Tibial artery (tissue), 4 donors: ENCODE data around the gene FICD.

Source experiments
- DNase-seq, 2 donors: peaks; one replicate each; pipeline ENCODE4 v3.0.0-alpha.2; 2019
- H3K27ac ChIP-seq, 2 donors: fragments of 200-600 bp; sonication (generic) in 1 of 2; 1 replicate in 1 of 2; 2 replicates in 1 of 2; pipeline ENCODE4 v1.5.1; 2018 to 2019; ENCODE audit warnings: mild to moderate bottlenecking in 1 of 2
- H3K27me3 ChIP-seq, 2 donors: fragments of 200-600 bp; sonication (generic) in 1 of 2; one replicate each; pipeline versions ENCODE4 v1.5.1 to v1.6.0; 2016 to 2019
- H3K36me3 ChIP-seq, 3 donors: fragments of 200-600 bp; sonication (generic) in 2 of 3; one replicate each; pipeline ENCODE4 v1.5.1; 2016 to 2019; ENCODE audit warnings: mild to moderate bottlenecking in 2 of 3
- H3K4me1 ChIP-seq, 4 donors: fragments of 200-600 bp; sonication (generic) in 2 of 4; 1 replicate in 3 of 4; 2 replicates in 1 of 4; pipeline ENCODE4 v1.5.1; 2016 to 2019
- H3K4me3 ChIP-seq, 2 donors: fragments of 200-600 bp; sonication (generic) in 1 of 2; 1 replicate in 1 of 2; 2 replicates in 1 of 2; pipeline ENCODE4 v1.5.1; 2018 to 2019; ENCODE audit warnings: mild to moderate bottlenecking in 2 of 2
- H3K9me3 ChIP-seq, 3 donors: fragments of 200-600 bp; sonication (generic) in 1 of 3; one replicate each; pipeline ENCODE4 v1.5.1; 2016 to 2019
- CTCF ChIP-seq, 2 experiments: fragments of 200-600 bp in 1 of 2; fragments of 450-650 bp in 1 of 2; IDR thresholded peaks; one replicate each; pipeline ENCODE4 v1.5.1; 2017 to 2019; ENCODE audit warnings: antibody characterized with exemption in 2 of 2, mild to moderate bottlenecking in 1 of 2, moderate library complexity in 1 of 2
- intact Hi-C: fragments of 100-400 bp; cut with DNase I; formaldehyde crosslinking; loops from one replicate; pipeline ENCODE4 v1.15.0; 2023; ENCODE audit warnings: low total_unique reads

Gene FICD

GRCh38 chr12:108477055-108477880, 37.8 kb upstream of the FICD start:
- no peak overlapping the region for H3K27ac ChIP-seq
- H3K4me3 ChIP-seq = no peak overlapping the region
- no peak for TF ChIP-seq CTCF (IDR thresholded peaks at IDR 0.05)
- H3K9me3 ChIP-seq = no peaks in the 10 kb centered on the region
- no peaks in the 10 kb centered on the region for H3K4me1 ChIP-seq
- H3K27me3 ChIP-seq = peaks cover 0 to 4% of the 10 kb centered on the region in 2 donors
- intact Hi-C loops = no loop called here
- DNase-seq = no peak
- no peaks in the 10 kb centered on the region for H3K36me3 ChIP-seq

DNA sequence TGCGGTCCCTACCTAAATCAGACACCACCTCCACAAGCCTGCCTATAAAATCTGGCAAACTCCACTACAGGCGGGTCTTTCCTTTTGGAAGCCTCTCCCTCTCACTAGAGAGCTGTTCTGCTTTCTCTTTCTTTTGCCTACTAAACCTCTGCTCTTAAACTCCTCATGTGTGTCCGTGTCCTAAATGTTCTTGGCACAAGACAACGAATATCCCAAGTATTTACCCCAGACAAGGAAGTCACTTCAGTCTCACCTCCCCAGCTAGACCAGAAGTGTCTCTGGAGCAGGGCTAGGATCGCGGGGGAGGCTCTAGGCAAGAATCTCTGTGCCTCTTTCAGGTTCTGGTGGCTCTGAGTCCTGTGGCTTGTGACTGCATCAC, 37.2 kb upstream of the FICD start:
- Histone ChIP-seq H3K9me3 (no peaks in the 10 kb centered on the region), H3K36me3 (no peaks in the 10 kb centered on the region), H3K4me3 (no peak overlapping the region), H3K4me1 (no peaks in the 10 kb centered on the region), H3K27me3 (peaks cover 0 to 5% of the 10 kb centered on the region in 2 donors), H3K27ac (no peak overlapping the region)
- DNase-seq = no peak
- intact Hi-C loops = no loop called here
- TF ChIP-seq CTCF (IDR thresholded peaks at IDR 0.05) = no peak

- no peak overlapping the region for H3K27ac ChIP-seq
- H3K27me3 ChIP-seq = peaks cover 0 to 11% of the 10 kb centered on the region in 2 donors
- H3K4me1 ChIP-seq = no peaks in the 10 kb centered on the region
- no peak for TF ChIP-seq CTCF (IDR thresholded peaks at IDR 0.05)
- no peaks in the 10 kb centered on the region for H3K36me3 ChIP-seq
- DNase-seq = no peak
- no peaks in the 10 kb centered on the region for H3K9me3 ChIP-seq
- no peak overlapping the region for H3K4me3 ChIP-seq
- intact Hi-C loops = no loop called here
Observed at GRCh38 chr12:108478611-108479206, 36.4 kb upstream of the FICD start.

DNA sequence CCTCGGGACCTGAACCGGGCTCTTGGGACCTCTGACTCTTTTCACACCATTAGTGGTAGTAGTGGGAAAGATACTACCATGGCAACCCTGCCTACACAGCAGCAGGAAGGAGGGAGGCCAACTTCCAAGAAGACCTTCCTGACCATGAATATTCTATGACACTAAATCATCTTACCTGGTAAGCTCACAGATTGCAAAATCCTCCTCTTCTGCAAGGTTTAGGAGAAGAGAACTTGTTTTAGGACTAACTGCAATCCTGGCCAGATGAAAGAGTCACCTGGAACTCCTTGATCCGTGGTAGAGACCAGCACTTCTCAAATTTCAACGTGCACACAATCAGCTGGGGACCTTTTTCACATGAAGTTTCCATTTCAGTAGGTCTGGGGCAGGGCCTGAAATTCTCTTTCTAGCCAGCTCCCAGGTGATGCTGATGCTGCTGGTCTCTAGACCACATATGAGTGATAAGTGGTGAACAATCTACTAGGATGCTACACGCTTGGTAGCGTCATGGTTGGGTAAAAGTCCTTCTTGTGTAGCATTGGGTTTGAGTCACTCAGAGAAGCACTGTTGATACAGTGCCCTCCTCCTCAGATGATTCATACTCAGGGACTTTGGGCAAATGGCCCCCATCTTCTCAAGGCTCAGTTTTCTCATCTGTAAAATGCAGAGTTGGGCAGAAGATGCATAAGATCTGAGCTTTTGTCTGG, 35.6 kb upstream of the FICD start:
- no peaks in the 10 kb centered on the region for H3K9me3 ChIP-seq
- intact Hi-C loops = no loop called here
- TF ChIP-seq CTCF (IDR thresholded peaks at IDR 0.05) = no peak
- peaks cover 0 to 11% of the 10 kb centered on the region in 2 donors for H3K27me3 ChIP-seq
- no peak for DNase-seq
- no peak overlapping the region for H3K4me3 ChIP-seq
- H3K27ac ChIP-seq = no peak overlapping the region
- no peaks in the 10 kb centered on the region for H3K36me3 ChIP-seq
- H3K4me1 ChIP-seq = no peaks in the 10 kb centered on the region

DNA sequence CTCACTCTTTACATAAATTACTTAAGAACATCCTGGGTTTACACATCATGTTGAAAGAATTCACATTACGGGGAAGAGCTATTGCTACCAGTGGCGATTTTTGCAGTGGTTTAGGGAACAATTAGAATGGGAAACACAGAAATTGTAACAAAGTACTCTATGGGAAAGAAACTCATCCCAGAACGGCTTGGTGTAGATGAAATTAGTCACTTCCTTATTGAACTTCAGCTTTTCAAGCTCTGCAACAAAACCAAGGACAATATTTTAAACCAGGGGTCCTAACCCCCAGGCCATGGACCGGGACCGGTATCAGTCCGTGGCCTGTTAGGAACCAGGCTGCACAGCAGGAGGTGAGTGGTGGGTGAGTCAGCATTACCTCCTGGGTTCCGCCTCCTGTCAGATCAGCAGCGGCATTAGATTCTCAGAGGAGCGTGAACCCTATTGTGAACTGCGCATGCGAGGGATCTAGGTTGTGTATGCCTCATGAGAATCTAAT, 32.3 kb upstream of the FICD start:
- intact Hi-C loops = no loop called here
- Histone ChIP-seq H3K4me3 (no peak overlapping the region), H3K27me3 (peaks cover 0 to 11% of the 10 kb centered on the region in 2 donors), H3K36me3 (no peaks in the 10 kb centered on the region), H3K4me1 (no peaks in the 10 kb centered on the region), H3K27ac (no peak overlapping the region), H3K9me3 (peaks cover 0 to 8% (median 8%) of the 10 kb centered on the region in 3 donors)
- TF ChIP-seq CTCF (IDR thresholded peaks at IDR 0.05) = no peak
- DNase-seq = no peak
